ENCODE measurements around the gene NTN1. TPM values are rescaled to one million over a fixed set of nuclear protein-coding genes. Genes with fewer than 3 reads are reported as not detected.

Gene NTN1
- total RNA-seq, 1 donor from 2014 or later, result 60.3 TPM

DNA sequence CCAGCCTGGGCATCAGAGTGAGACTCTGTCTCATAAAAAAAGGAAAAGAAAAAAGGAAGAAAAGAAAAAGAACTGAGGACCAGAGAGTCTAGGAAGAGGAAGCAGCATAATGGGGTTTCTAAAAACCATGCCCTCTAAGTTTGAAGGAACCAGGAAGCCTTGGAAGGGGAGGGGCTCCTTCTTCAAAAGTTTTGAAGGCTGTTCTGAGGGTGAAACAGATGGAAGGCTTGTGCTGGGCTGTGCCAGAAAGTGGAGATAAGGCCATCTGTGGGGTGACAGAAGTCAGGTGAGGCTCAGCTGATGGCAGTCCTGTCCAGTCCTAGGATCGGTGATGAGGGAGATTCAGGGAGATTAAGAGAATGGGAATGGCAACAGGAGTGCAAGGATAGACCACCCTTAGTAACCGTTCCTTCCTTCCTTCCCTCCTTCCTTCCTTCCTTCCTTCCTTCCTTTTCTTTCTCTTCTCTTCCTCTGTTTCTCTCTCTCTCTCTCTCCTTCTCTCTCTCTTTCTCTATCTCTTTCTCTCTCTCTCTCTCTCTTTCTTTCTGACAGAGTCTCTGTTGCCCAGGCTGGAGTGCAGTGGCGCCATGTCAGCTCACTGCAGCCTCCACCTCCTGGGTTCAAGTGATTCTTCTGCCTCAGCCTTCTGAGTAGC, 182.6 kb downstream of the NTN1 start:
- no peak for TF ChIP-seq CTCF (IDR thresholded peaks at IDR 0.05; ENCODE audit: borderline replicate concordance)
- intact Hi-C loops (cut with micrococcal nuclease), result no loop called here
- Histone ChIP-seq H3K4me3 (no peak overlapping the region), H3K4me1 (peaks cover 7% of the 10 kb centered on the region), H3K27me3 (ENCODE audit: low read depth) (no peaks in the 10 kb centered on the region), H3K27ac (replicated peaks) (no peak overlapping the region), H3K9me3 (replicated peaks) (no peaks in the 10 kb centered on the region), H3K36me3 (no peaks in the 10 kb centered on the region)
- no peak for DNase-seq

GRCh38 chr17:9204637-9205329, 183.5 kb downstream of the NTN1 start:
- Histone ChIP-seq H3K36me3 (no peaks in the 10 kb centered on the region), H3K4me3 (no peak overlapping the region), H3K9me3 (replicated peaks) (no peaks in the 10 kb centered on the region), H3K27ac (replicated peaks) (no peak overlapping the region), H3K4me1 (peaks cover 7% of the 10 kb centered on the region), H3K27me3 (ENCODE audit: low read depth) (no peaks in the 10 kb centered on the region)
- DNase-seq, result no peak
- TF ChIP-seq CTCF (IDR thresholded peaks at IDR 0.05; ENCODE audit: borderline replicate concordance), result no peak
- intact Hi-C loops (cut with micrococcal nuclease), result no loop called here

- TF ChIP-seq CTCF (IDR thresholded peaks at IDR 0.05; ENCODE audit: borderline replicate concordance), result no peak
- intact Hi-C loops (cut with micrococcal nuclease), result no loop called here
- Histone ChIP-seq H3K27me3 (ENCODE audit: low read depth) (no peaks in the 10 kb centered on the region), H3K36me3 (no peaks in the 10 kb centered on the region), H3K27ac (replicated peaks) (no peak overlapping the region), H3K4me3 (no peak overlapping the region), H3K4me1 (no peaks in the 10 kb centered on the region), H3K9me3 (replicated peaks) (no peaks in the 10 kb centered on the region)
- DNase-seq, result no peak
These were observed 184.5 kb downstream of the NTN1 start for GRCh38 chr17:9205520-9206409.

DNA sequence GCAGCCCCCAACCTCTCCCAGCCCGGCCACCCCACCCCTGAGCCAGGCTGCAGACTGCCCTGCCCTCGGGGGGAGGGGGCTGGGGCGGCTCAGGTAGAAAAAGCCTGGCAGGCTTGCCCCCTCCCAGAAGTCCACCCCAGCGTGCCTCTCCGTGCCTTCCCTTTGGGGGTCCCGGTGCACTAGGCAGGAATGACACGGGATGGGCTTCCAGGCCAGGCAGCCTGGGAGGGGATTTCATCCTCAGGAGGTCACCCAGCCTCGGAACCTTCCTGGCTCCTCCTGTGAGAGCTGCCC, 185.0 kb downstream of the NTN1 start:
- intact Hi-C loops (cut with micrococcal nuclease), result no loop called here
- TF ChIP-seq CTCF (IDR thresholded peaks at IDR 0.05; ENCODE audit: borderline replicate concordance), result no peak
- DNase-seq, result no peak
- no peaks in the 10 kb centered on the region for H3K27me3 ChIP-seq (ENCODE audit: low read depth)
- no peak overlapping the region for H3K4me3 ChIP-seq
- H3K9me3 ChIP-seq (replicated peaks), result no peaks in the 10 kb centered on the region
- no peak overlapping the region for H3K27ac ChIP-seq (replicated peaks)
- no peaks in the 10 kb centered on the region for H3K4me1 ChIP-seq
- H3K36me3 ChIP-seq, result no peaks in the 10 kb centered on the region

DNA sequence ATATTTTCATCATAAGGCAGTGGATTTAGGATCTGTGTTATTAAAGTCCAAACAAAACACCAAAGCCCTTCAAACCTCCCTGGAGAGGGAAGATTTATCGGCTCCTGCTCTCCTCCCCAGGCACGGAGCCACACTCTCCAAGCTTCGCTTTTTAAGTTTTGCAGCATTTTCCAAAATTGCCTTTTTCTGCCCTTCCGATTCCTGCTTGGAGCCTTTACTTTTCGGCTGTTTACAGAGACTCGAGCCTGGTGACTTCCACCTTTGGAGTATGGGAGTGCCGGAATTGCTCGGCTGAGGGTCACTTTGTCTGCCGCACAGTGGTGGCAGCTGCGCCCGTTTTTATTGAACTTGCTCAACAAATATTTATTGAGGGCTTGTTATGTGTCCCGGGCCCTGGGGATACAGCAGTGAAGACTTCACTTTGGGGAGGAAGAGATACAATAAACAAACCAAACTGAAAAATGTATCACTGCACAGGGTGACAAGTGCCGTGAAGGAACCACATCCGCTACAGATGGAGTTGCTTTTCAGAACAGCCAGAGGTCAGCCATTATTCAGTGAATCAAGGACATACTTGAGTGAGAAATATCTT, 185.5 kb downstream of the NTN1 start:
- no peak for TF ChIP-seq CTCF (IDR thresholded peaks at IDR 0.05; ENCODE audit: borderline replicate concordance)
- Histone ChIP-seq H3K4me1 (no peaks in the 10 kb centered on the region), H3K9me3 (replicated peaks) (no peaks in the 10 kb centered on the region), H3K27me3 (ENCODE audit: low read depth) (no peaks in the 10 kb centered on the region), H3K27ac (replicated peaks) (no peak overlapping the region), H3K4me3 (no peak overlapping the region), H3K36me3 (no peaks in the 10 kb centered on the region)
- no peak for DNase-seq
- intact Hi-C loops (cut with micrococcal nuclease), result no loop called here

Measured in left ventricle myocardium inferior (tissue), 1 donor.